ENCODE data around the gene DOK5.
"Not testable (repeated sequence)": the region's sequence is repeated elsewhere in the genome, so short reads cannot be mapped to it uniquely, and the experiment has no call there.

The DOK5 gene

DNA sequence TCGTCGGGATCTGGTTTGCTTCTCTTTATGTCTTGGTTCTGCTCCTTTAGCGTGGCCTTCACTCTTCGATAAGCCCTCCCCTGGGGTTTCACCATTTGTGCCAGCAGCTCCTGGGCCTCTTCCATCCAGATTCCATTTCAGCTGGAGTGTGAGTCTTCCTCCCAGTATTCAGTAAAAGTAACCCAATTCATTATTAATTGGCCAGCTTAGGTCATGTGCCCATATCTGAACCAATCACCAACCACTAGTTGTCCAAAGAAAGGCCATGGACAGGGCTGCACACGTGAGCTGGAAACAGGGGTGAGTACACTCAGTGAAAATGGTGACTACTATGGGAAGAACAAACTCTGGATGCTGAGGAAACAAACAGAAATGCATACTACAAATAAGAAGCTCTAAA lies 2.8 kb upstream of the DOK5 start:
- DNase-seq (ENCODE audit: low read depth): no peak

- no peak for DNase-seq (ENCODE audit: low read depth)
These were observed 2.1 kb upstream of the DOK5 start for GRCh38 chr20:54473340-54473739.

- DNase-seq (ENCODE audit: low read depth): no peak
These were observed 1.3 kb upstream of the DOK5 start for GRCh38 chr20:54474046-54474445.

DNA sequence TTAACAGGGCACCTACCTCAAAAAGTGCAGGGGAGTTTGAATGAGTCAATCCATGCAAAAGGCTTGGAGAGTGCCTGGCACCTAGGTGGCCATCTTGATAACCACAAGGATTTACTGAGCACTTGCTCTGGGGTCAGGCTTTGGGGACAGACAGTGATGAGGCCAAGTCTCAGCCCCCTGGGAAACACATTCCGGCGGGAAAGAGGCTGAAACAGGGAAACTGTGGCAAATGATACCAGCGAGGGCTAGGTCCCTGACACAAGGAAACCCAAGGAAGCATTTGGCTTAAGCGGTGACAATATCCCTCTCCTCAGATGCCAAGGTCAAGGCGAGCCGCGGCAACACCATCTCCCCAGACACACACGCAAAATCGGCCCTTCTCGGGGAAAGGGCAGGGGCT lies 527 bp upstream of the DOK5 start:
- no peak for DNase-seq (ENCODE audit: low read depth)

- DNase-seq (ENCODE audit: low read depth): no peak
These were observed 996 bp downstream of the DOK5 start for GRCh38 chr20:54476169-54477009.

- no peak for DNase-seq (ENCODE audit: low read depth)
These were observed 2.0 kb downstream of the DOK5 start for GRCh38 chr20:54477191-54477955.

DNA sequence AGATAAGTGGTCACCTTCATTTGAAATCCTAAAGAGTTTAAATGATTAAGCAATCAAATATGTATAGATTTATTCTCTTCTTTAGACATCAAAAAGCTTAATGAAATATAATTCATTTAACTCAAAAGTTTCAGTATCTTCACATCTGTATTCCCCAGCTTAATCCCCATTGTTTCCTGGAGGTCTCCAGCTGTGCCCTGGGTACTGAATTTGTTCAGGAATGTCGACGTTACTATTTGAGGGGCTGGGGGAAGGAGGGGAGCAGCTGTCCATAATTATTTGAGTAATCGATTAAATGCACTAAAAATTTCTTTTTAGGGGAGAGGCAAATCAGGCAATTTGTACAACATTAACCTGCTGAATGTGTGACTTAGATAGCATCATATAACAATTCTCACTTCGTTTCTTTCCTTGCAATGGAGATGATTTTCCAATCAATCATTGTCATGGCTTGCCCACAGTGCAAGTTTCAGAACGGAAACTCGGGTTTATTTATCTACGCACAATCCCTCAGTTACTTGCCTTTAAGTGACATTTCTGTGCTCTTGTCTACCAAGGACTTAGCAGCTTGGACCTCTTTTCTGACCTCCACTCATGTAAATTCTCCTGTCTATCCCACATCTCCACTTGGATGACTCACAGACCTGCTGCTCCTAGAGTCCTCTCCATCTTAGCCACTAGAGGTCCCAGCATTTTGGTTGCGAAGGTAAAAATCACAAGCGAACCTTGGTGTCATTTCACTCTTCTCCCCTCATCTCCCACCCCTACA lies 3.9 kb downstream of the DOK5 start:
- DNase-seq (ENCODE audit: low read depth): no peak

DNA sequence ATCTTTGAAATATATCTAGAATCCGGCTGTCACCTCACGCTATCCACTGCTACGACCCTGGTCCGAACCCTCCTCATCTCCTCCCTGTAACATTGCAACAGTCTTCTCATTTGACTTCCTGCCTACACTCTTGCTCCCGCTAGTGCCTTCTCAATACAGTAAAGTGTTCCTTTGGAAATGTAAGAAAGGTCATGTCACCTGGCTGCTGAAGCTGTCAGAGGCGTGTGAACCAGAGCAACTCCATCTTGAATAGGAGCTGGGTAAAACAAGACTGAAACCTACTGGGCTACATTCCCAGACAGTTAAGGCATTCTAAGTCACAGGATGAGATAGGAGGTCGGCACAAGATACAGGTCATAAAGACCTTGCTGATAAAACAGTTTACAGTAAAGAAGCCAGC lies 4.5 kb downstream of the DOK5 start:
- DNase-seq (ENCODE audit: low read depth): not testable (repeated sequence)

DNA sequence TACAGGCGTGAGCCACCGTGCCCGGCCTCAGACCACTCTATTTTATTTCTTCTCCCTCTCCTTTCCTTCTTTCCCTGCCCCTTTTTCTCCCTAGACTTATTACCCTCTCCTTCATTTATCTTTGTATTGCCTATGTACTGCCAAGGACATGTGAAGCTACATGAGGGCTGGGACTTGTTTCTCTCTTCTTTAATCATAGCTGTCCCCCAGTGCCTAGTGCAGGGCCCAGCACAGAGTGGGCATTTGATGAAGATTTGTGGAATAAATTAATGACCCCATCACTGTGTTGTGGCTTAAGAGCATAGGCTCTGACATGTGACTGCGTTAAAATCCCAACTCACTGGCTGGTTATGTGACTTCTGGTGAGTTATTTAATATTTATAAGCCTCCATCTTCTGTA lies 6.0 kb downstream of the DOK5 start:
- DNase-seq (ENCODE audit: low read depth): no peak

- no peak for DNase-seq (ENCODE audit: low read depth)
These were observed 10.2 kb downstream of the DOK5 start for GRCh38 chr20:54485631-54486030.

- DNase-seq (ENCODE audit: low read depth): no peak
These were observed 11.2 kb downstream of the DOK5 start for GRCh38 chr20:54486585-54486984.

GRCh38 chr20:54488442-54488841 lies 13.0 kb downstream of the DOK5 start:
- DNase-seq (ENCODE audit: low read depth): no peak

- no peak for DNase-seq (ENCODE audit: low read depth)
These were observed 16.1 kb downstream of the DOK5 start for GRCh38 chr20:54491506-54491905.

DNA sequence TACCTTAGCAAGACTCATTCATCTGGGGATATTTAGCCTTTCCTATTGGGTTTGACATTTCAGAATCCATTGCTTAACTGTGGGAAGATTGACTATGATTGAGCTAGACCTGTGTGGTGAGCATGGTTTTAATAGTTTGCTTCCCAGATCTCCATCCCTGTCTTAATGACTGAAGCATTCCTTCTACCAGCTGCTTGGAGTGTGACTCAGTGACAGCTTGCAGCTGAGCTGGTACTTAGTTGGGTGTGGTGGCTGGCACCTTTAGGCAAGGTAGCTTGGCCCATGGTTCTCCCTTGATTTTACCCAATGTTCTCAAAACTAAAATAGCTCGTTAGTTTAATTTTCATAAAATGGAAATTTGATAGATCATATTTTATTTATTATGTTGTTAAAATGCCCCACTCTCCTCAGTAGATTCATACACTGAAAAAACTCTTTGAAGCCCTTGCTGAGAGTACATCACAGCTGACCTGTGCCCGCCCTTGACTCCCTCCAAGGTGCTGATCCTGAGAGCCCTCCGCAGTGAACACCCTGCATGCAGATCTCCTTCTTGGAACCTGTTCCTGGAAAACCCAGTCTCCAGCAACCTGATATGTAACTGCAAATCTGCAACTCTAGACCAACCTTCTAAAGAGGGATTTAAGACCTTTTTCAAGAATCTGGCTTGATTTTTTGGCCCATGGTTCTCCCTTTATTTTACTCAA lies 19.1 kb downstream of the DOK5 start:
- DNase-seq (ENCODE audit: low read depth): no peak

GRCh38 chr20:54497931-54498718 lies 22.7 kb downstream of the DOK5 start:
- DNase-seq (ENCODE audit: low read depth): no peak

DNA sequence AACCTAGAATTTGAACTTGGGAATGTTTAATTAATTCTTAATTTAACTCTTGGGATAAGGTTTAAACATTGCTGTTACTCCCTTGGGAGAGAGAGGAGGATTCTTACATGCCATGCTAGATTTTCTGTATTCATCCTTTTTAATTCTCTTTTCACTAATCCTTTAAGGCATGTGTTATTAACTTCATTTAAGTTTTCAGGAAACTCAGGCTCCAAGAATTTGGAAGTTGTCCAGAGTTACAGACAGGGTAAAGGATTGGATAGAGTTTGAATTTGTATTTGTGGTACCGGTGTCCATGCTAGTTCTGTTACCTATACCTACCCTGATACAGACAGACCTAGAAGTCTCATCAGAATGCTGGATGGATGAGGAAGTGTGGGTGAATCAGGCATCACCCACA lies 23.7 kb downstream of the DOK5 start:
- DNase-seq (ENCODE audit: low read depth): no peak

GRCh38 chr20:54502179-54502578 lies 26.8 kb downstream of the DOK5 start:
- no peak for DNase-seq (ENCODE audit: low read depth)

- DNase-seq (ENCODE audit: low read depth): no peak
These were observed 31.2 kb downstream of the DOK5 start for GRCh38 chr20:54506643-54507042.

GRCh38 chr20:54510541-54511129 lies 35.2 kb downstream of the DOK5 start:
- DNase-seq (ENCODE audit: low read depth): no peak

- DNase-seq (ENCODE audit: low read depth): no peak
These were observed 37.3 kb downstream of the DOK5 start for GRCh38 chr20:54512694-54513093.

Data from amniotic epithelial cell (primary cell).